GM19452 (cell line): ENCODE results near the gene C1orf53.
"Not testable (repeated sequence)": the region's sequence is repeated elsewhere in the genome, so short reads cannot be mapped to it uniquely, and the experiment has no call there.

Experiments used
- ATAC-seq: cut with Tn5 transposase; IDR thresholded peaks from one replicate; pipeline ENCODE4 v1.9.1; 2021; ENCODE audit not compliant: unreplicated experiment

Gene C1orf53

DNA sequence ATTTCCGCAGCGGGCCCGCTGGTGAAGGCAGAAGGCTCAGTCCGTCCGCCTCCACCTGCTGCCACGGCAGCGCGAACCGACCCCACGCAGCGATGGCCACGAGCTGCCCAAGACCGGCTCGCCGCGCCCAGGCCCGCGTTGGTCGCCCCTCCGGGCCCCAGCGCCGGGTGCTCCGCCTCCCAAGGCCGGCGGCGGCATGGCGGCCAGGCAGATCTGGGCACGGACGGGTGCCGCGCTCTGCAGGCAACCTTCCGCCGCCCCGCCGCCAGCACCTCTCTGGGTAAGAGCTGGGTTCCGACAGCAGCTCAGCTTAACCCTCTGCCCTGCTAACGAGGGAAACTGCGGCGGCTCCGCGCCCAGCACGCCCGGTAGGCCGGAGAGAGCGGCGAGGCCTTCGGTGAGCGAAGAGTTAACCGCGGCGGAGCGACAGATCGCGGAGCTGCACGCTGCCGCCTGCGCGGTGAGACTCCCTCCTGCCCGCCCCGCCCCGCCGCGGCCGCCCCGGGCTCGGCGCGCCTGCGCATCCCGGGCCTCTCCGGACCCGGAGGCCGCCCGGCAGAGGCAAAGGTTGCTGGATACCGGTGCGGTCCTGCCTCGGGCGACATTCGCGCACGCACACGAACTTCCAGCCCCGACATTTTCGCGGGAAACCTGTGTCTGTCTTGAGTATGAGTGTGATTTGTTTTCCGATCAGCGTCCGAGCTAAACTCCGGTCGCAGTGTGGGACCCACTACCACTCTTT lies at the start of gene C1orf53:
C1orf53 (plus strand) TSS at position 177 of the 742 bp plus-strand sequence; CDS start at position 197, 20 bp downstream.
- ATAC-seq = peak; percentile 98

DNA sequence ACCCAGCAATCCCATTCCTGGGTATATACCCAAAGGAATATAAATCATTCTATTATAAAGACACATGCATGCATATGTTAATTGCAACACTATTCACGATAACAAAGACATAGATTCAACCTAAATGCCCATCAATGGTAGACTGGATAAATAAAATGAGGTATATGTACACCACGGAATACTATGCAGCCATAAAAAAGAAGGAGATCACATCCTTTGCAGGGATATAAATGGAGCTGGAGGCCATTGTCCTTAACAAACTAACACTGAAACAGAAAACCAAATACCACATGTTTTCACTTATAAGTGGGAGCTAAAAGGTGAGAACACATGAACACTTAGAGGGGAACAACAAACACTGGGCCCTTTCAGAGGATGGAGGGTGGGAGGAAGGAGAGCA lies 46.7 kb upstream of the C1orf53 start:
- ATAC-seq = not testable (repeated sequence)

DNA sequence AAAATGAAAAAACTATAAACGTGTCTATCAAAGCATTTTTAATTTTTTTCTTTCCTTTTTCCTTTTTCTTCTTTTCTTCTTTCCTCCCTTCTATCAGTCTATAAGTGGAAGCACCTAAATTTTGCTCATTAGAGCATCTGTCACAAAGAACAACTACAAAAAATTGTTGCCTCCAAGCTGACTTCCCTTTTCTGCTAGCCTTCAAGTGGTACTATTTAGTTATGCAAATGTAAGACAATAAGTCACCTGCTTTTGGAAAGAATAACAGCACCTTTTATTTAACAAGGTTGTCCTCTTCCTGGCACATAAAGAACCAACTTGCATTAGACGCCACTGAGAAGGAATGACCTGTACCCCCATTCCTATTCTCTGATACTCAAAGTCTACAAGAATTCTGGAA lies 45.0 kb upstream of the C1orf53 start:
- ATAC-seq = no peak

DNA sequence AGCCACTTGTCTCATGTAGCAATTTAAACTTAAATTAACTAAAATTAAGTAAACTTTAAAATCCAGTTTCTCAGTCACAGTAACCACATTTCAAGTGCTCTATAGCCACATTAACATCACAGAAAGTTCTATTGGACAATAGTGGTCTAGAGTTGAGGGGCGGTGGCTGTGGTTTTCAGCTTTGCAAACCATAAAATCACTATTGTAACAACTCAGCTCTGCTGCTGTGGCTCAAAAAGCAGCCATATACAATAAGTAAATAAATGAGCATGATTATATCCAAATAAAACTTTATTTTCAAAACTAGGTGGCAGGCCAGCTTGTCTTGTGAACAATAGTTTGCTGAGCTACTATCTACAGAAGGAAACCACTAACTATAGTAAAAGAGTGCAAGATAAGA lies 43.4 kb upstream of the C1orf53 start:
- no peak for ATAC-seq

DNA sequence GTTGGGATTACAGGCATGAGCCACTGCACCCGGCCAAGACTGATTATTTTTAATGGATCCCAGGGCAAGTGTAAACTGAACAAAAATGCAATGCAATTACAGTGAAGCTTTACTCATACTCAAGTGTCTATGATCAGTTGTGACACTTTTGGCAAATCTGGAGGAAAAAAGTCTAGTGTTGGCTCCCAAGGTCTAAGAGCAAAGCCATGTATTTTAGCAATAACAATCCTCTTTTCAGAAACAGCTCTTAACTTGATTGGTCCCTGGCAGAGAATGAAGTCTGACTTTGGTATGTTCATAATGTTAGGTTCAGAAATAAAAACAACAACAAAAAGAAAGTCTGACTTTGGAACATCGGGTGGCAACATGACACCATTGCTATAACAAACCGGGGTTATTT lies 40.2 kb upstream of the C1orf53 start:
- no peak for ATAC-seq

DNA sequence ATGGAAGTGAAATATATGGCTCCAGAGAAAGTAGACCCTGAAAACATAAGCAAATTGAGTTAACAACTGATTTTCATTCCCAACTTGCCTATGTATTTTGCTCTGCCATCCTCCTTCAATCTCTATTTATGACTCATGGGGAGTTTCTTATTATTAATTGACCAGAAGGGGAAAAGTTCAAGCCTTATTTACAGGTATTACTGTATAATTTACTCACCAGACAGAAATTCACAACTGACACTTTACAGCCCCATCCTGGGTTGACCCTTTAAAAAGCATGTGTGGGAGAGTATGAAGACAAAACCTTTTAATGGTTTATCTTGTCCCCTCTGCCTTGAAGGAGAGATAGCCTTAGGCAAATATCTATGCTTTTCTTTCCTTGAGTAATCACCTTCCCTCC lies 39.8 kb upstream of the C1orf53 start:
- no peak for ATAC-seq

DNA sequence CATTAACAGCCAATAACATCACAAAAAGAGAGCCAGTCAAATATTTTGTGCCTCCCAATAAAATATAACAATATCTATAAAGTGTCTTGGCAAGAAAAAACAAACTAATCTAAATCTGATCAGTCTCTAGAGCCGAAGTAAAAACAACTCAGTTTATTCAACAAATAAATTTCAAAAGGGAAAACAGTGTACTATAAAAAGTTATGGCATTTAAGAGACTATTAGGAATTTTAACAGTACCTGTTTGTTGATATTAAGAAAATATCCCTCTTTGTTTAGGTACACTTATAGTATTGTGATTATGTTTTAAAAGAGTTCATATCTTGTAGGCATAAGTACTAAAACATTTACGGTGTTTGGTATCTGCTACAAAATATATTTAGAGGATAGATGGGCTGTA lies 36.6 kb upstream of the C1orf53 start:
- ATAC-seq = no peak

DNA sequence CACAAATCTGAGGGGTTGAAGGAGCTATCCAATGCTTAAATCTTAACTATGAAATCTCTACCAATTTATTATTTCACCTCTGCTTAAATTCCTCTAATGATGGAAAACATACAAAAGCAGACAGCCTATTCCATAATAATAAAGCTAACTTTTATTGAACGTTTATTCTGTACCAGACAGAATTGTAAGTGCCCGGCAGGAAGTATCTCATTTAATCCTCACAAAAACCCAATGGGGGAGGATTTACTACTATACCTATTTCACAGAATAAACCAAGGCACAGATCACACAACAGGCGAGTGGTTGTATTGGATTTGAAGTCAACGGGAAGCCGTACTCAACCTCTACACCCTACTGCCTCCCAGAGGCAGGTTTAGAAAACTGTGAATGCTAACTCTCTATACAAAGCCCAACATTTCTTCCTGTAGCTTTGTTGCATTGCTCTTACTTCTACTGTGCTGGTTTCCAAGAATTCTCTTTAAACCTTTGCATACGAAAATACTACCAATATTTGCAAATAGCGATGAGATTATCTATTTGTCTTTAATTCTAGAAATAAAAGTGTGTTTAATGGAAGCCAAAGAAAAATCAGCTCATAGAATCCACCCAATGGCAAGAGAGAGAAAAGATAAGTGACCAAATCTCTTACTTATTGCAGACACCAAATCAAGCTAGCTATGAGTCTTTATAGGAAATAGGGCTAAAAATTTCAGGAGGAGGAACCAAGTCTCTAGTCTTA lies 33.5 kb upstream of the C1orf53 start:
- ATAC-seq = peak; percentile 85

DNA sequence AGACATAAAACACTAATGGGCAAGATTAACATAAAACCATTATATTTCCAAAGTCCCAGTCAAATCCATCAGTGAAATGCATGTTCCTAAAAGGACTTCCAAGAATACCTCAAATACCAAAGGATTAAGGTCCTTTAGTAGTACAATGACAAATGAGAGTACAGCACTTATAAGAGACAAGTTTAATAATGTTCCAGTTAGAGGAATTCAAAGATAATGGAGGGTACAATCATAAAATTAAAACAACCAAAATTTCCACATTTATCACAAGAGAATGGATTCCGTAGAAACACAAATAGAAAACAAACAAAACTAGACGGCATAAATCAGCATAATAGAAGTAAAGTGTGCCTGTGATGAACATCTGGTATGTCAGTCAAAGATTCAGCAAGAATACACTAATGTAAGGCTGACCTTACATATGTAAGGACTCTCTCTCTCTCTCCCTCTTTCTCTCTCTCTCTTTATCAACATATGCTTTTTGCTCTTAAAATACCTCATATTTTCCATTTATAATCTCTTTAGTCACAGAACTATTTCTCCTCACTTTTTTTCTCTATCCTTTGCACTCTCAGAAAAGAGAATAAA lies 32.8 kb upstream of the C1orf53 start:
- no peak for ATAC-seq

DNA sequence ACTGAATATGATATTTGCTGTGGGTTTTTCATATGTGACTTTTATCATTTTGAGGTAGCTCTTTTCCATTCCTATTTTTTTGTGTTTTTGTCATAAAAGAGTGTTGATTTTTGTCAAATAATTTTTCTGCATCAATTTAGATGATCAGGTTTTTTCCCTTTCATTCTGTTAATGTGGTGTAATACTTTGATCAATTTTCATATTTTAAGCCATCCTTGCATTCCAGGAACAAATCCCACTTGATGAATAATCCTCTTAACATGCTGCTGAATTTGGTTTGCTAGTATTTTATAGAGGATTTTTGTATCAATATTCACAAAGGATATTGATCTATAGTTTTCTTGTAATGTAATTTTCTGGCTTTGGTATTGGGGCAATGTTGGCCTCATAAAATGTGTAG lies 25.5 kb upstream of the C1orf53 start:
- no peak for ATAC-seq

DNA sequence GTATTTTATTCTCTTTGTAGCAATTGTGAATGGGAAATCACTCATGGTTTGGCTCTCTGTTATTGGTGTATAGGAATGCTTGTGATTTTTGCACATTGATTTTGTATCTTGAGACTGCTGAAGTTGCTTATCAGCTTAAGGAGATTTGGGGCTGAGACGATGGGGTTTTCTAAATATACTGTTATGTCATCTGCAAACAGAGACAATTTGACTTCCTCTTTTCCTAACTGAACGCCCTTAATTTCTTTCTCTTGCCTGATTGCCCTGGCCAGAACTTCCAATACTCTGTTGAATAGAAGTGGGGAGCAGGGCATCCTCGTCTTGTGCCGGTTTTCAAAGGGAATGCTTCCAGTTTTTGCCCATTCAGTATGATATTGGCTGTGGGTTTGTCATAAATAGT lies 22.0 kb upstream of the C1orf53 start:
- not testable (repeated sequence) for ATAC-seq

DNA sequence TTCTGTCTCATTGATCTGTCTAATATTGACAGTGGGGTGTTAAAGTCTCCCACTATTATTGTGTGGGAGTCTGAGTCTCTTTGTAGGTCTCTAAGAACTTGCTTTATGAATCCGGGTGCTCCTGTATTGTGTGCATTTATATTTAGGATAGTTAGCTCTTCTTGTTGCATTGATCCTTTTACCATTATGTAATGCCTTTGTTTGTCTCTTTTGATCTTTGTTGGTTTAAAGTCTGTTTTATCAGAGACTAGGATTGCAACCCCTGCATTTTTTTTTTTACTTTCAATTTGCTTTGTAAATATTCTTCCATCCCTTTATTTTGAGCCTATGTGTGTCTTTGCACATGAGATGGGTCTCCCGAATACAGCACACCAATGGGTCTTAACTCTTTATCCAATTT lies 20.2 kb upstream of the C1orf53 start:
- not testable (repeated sequence) for ATAC-seq

DNA sequence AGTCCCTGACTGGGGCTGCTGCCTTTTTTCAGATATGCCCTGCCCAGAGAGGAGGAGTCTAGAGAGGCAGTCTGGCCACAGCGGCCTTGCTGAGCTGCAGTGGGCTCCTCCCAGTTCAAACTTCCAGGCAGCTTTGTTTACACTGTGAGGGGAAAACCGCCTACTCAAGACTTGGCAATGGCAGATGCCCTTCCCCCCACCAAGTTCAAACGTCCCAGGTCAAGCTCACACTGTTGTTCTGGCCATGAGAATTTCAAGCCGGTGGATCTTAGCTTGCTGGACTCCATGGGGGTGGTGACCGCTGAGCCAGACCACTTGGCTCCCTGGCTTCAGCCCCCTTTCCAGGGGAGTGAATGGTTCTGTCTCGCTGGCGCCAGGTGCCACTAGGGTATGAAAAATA lies 18.3 kb upstream of the C1orf53 start:
- ATAC-seq = no peak

DNA sequence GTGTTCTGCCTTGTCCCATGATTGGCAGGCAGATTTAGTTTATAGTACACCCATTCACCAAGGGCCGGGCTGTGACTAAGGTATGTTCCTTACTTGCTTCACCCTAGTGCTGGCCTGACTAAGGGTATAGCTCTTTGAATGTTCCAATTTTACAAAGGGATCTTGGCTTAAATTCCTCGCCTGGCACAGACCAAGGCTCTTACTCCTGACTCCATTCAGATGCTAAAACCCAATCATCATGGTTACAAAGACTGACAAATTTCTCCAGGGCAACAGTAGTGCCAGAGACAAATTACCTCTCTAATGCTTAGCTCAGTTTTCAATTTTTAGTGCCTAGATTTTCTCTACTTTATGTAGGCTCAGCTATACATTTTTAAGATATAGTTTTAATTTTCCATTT lies 11.5 kb upstream of the C1orf53 start:
- ATAC-seq = no peak

DNA sequence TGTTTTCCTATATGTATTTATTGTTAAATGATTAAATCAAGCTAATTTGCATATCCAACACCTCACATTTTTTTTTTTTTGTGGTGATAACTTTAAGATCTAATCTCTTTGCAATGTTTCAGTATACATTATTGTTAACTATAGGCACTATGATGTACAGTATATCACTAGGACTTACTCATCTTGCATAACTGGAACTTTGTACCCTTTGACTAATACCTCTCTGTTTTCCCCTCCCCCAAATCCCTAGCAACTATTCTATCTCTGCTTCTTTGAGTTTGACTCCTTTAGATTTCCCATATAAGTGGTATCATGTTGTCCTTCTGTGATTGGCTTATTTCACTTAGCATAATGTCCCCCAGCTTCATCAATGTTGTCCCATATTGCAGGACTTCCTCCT lies 9.7 kb upstream of the C1orf53 start:
- ATAC-seq = no peak

DNA sequence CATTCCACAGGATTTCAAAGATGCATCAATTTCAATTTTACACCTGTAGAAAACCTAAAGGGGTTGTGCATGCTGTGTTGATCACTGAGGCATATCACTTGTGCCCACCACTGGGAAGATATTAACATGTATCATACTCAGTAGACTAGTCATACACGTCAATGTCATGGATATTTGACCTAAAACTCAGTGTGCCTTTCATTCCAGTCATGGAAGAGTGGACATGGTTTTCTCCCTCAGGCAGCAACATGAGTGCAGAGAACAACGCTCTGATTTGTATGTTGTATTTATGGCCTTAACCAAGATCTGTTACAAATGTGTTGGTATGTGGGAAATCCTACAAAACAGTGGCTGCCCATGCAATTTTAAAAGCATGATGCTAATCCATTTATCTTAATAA lies 6.1 kb upstream of the C1orf53 start:
- no peak for ATAC-seq

DNA sequence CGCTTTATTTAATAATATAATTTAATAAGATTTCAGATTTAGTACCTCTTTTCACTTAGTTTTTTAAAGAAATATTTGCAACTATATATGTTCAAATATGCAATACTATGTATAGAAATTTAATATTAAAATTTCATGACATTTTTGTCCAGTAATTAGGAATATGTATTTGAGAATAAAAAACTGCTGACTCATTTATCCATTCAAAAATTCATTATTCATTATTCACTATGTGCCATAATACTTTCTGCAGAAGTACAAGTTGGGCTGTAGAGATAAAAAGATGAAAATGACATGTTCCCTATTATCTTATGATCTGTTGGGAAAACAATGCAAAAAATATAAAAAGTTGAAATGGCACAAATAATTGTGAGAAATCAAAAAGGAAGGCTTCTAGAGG lies 3.4 kb upstream of the C1orf53 start:
- ATAC-seq = no peak

DNA sequence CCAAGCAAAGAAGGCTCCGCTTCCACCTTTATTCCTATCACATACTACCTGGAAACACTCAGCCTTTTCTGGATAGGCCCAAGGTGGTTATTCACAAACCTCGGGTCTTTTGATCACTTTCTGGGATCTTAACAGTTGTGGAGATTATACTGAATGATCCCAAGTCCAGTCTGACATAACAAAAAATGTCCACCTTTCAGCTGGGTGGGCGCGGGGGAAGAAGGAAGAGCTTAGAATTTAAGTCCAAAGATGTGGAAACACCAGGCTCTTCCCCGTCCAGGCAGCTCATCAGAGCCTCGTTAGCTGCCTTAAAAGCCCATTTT lies 338 bp upstream of the C1orf53 start:
- ATAC-seq = no peak

DNA sequence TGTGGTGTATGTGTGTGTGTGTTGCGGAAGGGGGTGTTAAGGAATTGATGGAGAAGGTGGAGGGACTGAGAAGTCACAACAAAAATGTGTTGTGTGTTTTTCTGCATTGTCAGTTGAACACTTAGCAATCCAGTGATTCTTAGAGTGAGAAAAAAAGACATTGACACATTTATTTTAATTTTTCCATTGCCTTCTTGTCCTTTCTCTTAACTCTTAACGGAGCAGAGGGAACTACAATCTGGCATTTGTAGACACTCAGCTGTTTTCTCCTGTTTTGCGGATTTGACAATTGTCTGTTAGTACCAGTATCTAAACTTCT lies 725 bp downstream of the C1orf53 start:
- no peak for ATAC-seq

DNA sequence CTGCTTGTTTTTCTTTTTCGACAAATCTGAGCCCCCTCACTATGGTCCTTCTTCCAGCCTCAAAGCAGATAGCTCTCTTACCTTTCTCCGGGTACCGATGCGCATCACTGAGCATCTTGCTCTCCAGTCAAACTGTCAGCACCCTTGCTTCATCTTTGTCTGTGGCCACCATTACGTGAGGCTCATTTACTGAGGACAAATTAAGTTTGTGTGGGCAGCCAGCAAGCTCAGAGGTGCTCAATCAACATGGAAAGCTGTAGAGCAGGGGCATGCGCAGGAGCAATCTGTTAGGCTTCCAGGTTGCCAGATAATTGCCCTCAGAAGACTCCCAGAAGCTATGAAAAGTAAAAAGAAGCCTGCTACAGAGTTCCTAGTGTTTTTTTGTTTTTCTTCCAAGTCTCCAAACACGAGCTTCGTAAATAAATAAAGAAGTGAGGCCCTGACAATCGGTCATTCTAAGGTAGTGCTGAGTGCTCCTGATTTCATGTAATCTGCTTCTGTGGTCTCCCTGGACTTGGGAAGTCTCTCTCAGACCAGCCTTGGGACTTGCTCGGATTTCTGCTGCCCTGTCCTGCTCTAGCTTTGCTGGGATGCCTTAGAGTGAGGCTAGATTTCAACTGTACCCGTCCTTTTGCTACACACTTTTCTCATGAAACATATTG lies 1.8 kb downstream of the C1orf53 start:
- ATAC-seq = no peak

DNA sequence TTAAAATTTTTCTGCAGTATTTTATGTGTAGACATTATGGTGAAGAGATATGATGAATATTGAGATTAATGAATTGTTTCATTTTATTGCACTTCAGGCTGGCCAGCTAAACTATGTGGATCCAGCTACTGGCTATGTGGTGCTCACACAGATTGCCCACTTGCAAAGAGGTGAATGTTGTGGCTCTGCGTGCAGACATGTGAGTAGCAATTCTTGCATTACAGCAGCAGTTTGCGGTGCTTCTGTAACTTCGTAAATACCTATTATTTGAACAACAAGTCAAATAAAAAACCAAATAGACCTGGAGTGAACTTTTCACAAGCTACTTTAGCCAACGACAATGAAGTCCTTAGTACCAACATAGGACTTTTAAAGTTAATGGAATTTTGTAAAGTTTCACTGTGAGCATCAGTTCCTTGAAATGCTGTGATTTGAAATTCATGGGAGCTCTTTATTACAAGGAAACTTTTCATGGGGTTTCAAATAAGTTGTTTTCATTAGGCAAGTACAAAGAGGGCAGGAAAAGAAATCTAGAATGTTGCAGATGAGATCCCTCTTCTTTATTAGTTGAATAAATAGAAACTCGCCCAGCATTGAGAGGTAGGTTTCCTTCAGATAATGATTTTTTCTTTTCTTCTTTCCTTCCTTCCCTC lies 3.4 kb downstream of the C1orf53 start:
- ATAC-seq = no peak
